Endothelial cell of umbilical vein (primary cell): ENCODE data around the gene TAF11L5. TPM values are rescaled to one million over a fixed set of nuclear protein-coding genes. Genes with fewer than 3 reads are reported as not detected.
"Not testable (repeated sequence)": the region's sequence is repeated elsewhere in the genome, so short reads cannot be mapped to it uniquely, and the experiment has no call there.

Experiments
- BruUV-seq: library from RNA; stranded (reverse); fragments of 400-500 nt; replicated peaks from 2 replicates; lab custom pipeline; 2021; lab: Mats Ljungman, UMichigan
- CTCF ChIA-PET: fragments of 300-600, 350-600 bp; sonication (Branson Sonifier 250); formaldehyde crosslinking; loops from one replicate; lab custom pipeline; 2021; ENCODE audit warnings: antibody characterized with exemption, inconsistent platforms; lab: Charles Lee
- POLR2A ChIA-PET: fragments of 300-600, 350-600 bp; sonication (Branson Sonifier 250); formaldehyde crosslinking; loops from one replicate; lab custom pipeline; 2021; ENCODE audit warnings: antibody characterized with exemption, inconsistent platforms; lab: Charles Lee
- DNase-seq: peaks from one replicate; pipeline ENCODE4 v3.0.0-alpha.2; 2011; ENCODE audit warnings: low read depth, low spot score
- FAIRE-seq: peaks from 2 replicates; lab custom pipeline; 2011; peaks lifted over from hg19 to GRCh38; lab: Jason Lieb, UNC
- H2AFZ ChIP-seq: 2 replicates; pipeline ENCODE4 v1.6.0; 2012; ENCODE audit warnings: low read depth, low read length, control low read depth, inconsistent platforms
- H3K27ac ChIP-seq: 2 replicates; pipeline ENCODE4 v1.5.1; 2011; ENCODE audit warnings: low read depth, mild to moderate bottlenecking, control low read depth, low read length, moderate library complexity; ENCODE audit not compliant: insufficient read depth
- H3K27me3 ChIP-seq, 2 experiments: 2 replicates each; pipeline versions ENCODE4 v1.6.0 to v1.6.1; 2011; ENCODE audit warnings: low read length in 2 of 2, mixed read lengths in 1 of 2; ENCODE audit not compliant: control insufficient read depth in 2 of 2, insufficient read depth in 2 of 2
- H3K36me3 ChIP-seq, 2 experiments: 2 replicates in 1 of 2; 3 replicates in 1 of 2; pipeline ENCODE4 v1.5.1; 2011; ENCODE audit warnings: low read length in 2 of 2, mild to moderate bottlenecking in 1 of 2, moderate library complexity in 1 of 2; ENCODE audit not compliant: control insufficient read depth in 2 of 2, insufficient read depth in 2 of 2; ENCODE audit errors: extremely low read depth in 1 of 2
- H3K4me1 ChIP-seq: 3 replicates; pipeline ENCODE4 v1.5.1; 2011; ENCODE audit warnings: mild to moderate bottlenecking, low read length; ENCODE audit not compliant: control insufficient read depth, insufficient read depth; ENCODE audit errors: extremely low read depth
- H3K4me2 ChIP-seq: 2 replicates; pipeline ENCODE4 v1.6.1; 2011; ENCODE audit warnings: low read length, control low read depth, mixed read lengths; ENCODE audit not compliant: insufficient read depth
- H3K4me3 ChIP-seq, 3 experiments: fragments of 200-600 bp in 1 of 3; sonication (generic), shearing (Covaris generic) in 1 of 3; replicated peaks in 1 of 3; 2 replicates each; pipeline ENCODE4 v1.5.1; 2011 to 2016; ENCODE audit warnings: control low read depth in 3 of 3, low read length in 3 of 3, mild to moderate bottlenecking in 2 of 3, inconsistent platforms in 1 of 3, low read depth in 1 of 3, moderate library complexity in 1 of 3; ENCODE audit not compliant: insufficient read depth in 1 of 3
- H3K79me2 ChIP-seq: 2 replicates; pipeline ENCODE4 v1.6.0; 2012; ENCODE audit warnings: low read length, inconsistent platforms; ENCODE audit not compliant: control insufficient read depth, insufficient read depth
- H3K9ac ChIP-seq: replicated peaks from 2 replicates; pipeline ENCODE3; 2011; ENCODE audit warnings: low read length, control low read depth; ENCODE audit not compliant: insufficient read depth; ENCODE audit errors: extremely low read depth
- H3K9me1 ChIP-seq: replicated peaks from 3 replicates; pipeline ENCODE4 v1.6.0; 2011; ENCODE audit warnings: mild to moderate bottlenecking, low read length; ENCODE audit not compliant: control insufficient read depth, insufficient read depth; ENCODE audit errors: extremely low read depth
- H3K9me3 ChIP-seq: replicated peaks from 2 replicates; pipeline ENCODE4 v1.5.1; 2012; ENCODE audit warnings: low read length, inconsistent platforms; ENCODE audit not compliant: control insufficient read depth, insufficient read depth
- H4K20me1 ChIP-seq: replicated peaks from 2 replicates; pipeline ENCODE3; 2011; ENCODE audit warnings: mild to moderate bottlenecking, low read length; ENCODE audit not compliant: control insufficient read depth, insufficient read depth; ENCODE audit errors: extremely low read depth
- CTCF ChIP-seq, 2 donors: IDR thresholded peaks; 1 replicate in 1 of 2; 2 replicates in 1 of 2; pipeline ENCODE4 v1.5.1; 2011; ENCODE audit warnings: low read length in 2 of 2, mild to moderate bottlenecking in 2 of 2, moderate library complexity in 2 of 2, control low read depth in 1 of 2, inconsistent platforms in 1 of 2, low read depth in 1 of 2; ENCODE audit not compliant: insufficient read depth in 1 of 2; ENCODE audit errors: extremely low read depth in 1 of 2
- EZH2 ChIP-seq: IDR thresholded peaks from 2 replicates; pipeline ENCODE4 v1.6.1; 2012; ENCODE audit warnings: borderline replicate concordance, low read depth, mild to moderate bottlenecking, moderate library complexity, low read length, inconsistent platforms; ENCODE audit not compliant: severe bottlenecking
- FOS ChIP-seq: IDR thresholded peaks from 2 replicates; pipeline ENCODE4 v1.6.1; 2011; ENCODE audit warnings: mild to moderate bottlenecking, low read length, moderate library complexity, borderline replicate concordance; ENCODE audit not compliant: insufficient read depth
- GATA2 ChIP-seq: IDR thresholded peaks from 2 replicates; pipeline ENCODE4 v1.7.0; 2011; ENCODE audit warnings: low read depth, mild to moderate bottlenecking, moderate library complexity, mixed read lengths, low read length; ENCODE audit not compliant: insufficient read length, insufficient read depth
- JUN ChIP-seq: IDR thresholded peaks from 2 replicates; pipeline ENCODE4 v1.6.1; 2011; ENCODE audit warnings: borderline replicate concordance, low read depth; ENCODE audit not compliant: insufficient read length, insufficient read depth
- MAX ChIP-seq: IDR thresholded peaks from 2 replicates; pipeline ENCODE4 v1.6.1; 2011; ENCODE audit not compliant: insufficient read depth, insufficient read length
- MYC ChIP-seq: IDR thresholded peaks from one replicate; pipeline ENCODE4 v1.6.1; 2011; ENCODE audit warnings: mild to moderate bottlenecking, low read depth, low read length
- POLR2A ChIP-seq: IDR thresholded peaks from 2 replicates; pipeline ENCODE4 v1.6.1; 2012; ENCODE audit warnings: low read depth, mild to moderate bottlenecking, control low read depth, low read length
- POLR2AphosphoS5 ChIP-seq: IDR thresholded peaks from 2 replicates; pipeline ENCODE4 v1.6.1; 2012; ENCODE audit warnings: low read depth, mild to moderate bottlenecking, control low read depth, low read length, moderate library complexity; ENCODE audit not compliant: insufficient read depth
- dilution Hi-C: fragments of 300-500 bp; cut with MboI; formaldehyde crosslinking; loops from one replicate; pipeline ENCODE4 v1.15.0; 2019; ENCODE audit warnings: low sequenced_read_pairs; ENCODE audit not compliant: extremely low pct_ligation_motif_present
- intact Hi-C: fragments of 100-400 bp; cut with micrococcal nuclease; formaldehyde crosslinking; loops from one replicate; pipeline ENCODE4 v1.10.0; 2022
- polyA plus RNA-seq, 4 experiments: library from polyadenylated mRNA; depleted of rRNA in 3 of 4; stranded (reverse) in 3 of 4; unstranded in 1 of 4; fragments of >200 nt; gene quantifications; 2 replicates each; pipeline versions ENCODE4 v1.2.1 to v1.2.3, GENCODE V29; 2011 to 2012; ENCODE audit warnings: missing spikeins in 1 of 4
- total RNA-seq: library from RNA; stranded (reverse); gene quantifications from 2 replicates; pipeline ENCODE4 v1.2.3, GENCODE V29; 2021

The TAF11L5 gene
- total and polyA plus RNA-seq, 2 donors (not counting 3 experiments of a cell fraction or from before 2014, with no cell fraction given) = not detected

GRCh38 chr5:17511775-17512325 lies 13.2 kb upstream of the TAF11L5 start:
- intact Hi-C loops = no loop called here
- no peak overlapping the region for H3K27ac ChIP-seq
- dilution Hi-C loops = no loop called here
- CTCF ChIA-PET = no interaction called here
- TF ChIP-seq FOS = no peak
- no peak for TF ChIP-seq GATA2
- TF ChIP-seq POLR2A = no peak
- TF ChIP-seq POLR2AphosphoS5 = no peak
- no peak for TF ChIP-seq MAX
- no peak for TF ChIP-seq EZH2
- TF ChIP-seq MYC = no peak
- TF ChIP-seq JUN = no peak
- TF ChIP-seq CTCF (IDR thresholded peaks at IDR 0.05; ENCODE audit: extremely low read depth in 1 of 2, insufficient read depth in 1 of 2, low read depth in 1 of 2, low read length in 2 of 2) = no peak
- H3K9me3 ChIP-seq = no peaks in the 10 kb centered on the region
- no peak overlapping the region for H2AFZ ChIP-seq
- DNase-seq = no peak
- no peaks in the 10 kb centered on the region for H3K4me1 ChIP-seq
- H3K36me3 ChIP-seq = no peaks in the 10 kb centered on the region
- BruUV-seq = no TSS peak
- H3K4me3 ChIP-seq = no peak overlapping the region
- POLR2A ChIA-PET = no interaction called here
- FAIRE-seq = no peak
- H3K27me3 ChIP-seq = no peaks in the 10 kb centered on the region
- no peak overlapping the region for H3K9ac ChIP-seq
- H3K79me2 ChIP-seq = no peaks in the 10 kb centered on the region
- H3K4me2 ChIP-seq = no peak overlapping the region
- no peaks in the 10 kb centered on the region for H4K20me1 ChIP-seq
- no peaks in the 10 kb centered on the region for H3K9me1 ChIP-seq

GRCh38 chr5:17517526-17517925 lies 7.5 kb upstream of the TAF11L5 start:
- H3K9ac ChIP-seq, FAIRE-seq, H3K4me1 ChIP-seq, H3K9me1 ChIP-seq, H3K79me2 ChIP-seq, H2AFZ ChIP-seq, H3K36me3 ChIP-seq, BruUV-seq, CTCF ChIA-PET, H3K27ac ChIP-seq, H4K20me1 ChIP-seq, H3K9me3 ChIP-seq, H3K27me3 ChIP-seq, DNase-seq, H3K4me2 ChIP-seq, POLR2A ChIA-PET, intact Hi-C loops, dilution Hi-C loops, H3K4me3 ChIP-seq: not testable (repeated sequence)

- H3K9me1 ChIP-seq, H4K20me1 ChIP-seq, H2AFZ ChIP-seq, intact Hi-C loops, FAIRE-seq, POLR2A ChIA-PET, H3K9me3 ChIP-seq, DNase-seq, CTCF ChIA-PET, H3K27me3 ChIP-seq, H3K4me1 ChIP-seq, dilution Hi-C loops, H3K27ac ChIP-seq, H3K79me2 ChIP-seq, H3K4me3 ChIP-seq, BruUV-seq, H3K4me2 ChIP-seq, H3K36me3 ChIP-seq, H3K9ac ChIP-seq: not testable (repeated sequence)
Observed at GRCh38 chr5:17518067-17518466, 7.0 kb upstream of the TAF11L5 start, which contains the start of gene TAF11L3. Gene TAF11L3 (plus strand): TSS chr5:17518367.
